H1 (cell line): ENCODE data around the gene ZBTB20.

ENCODE experiments used
- FOSL1 ChIP-seq: IDR thresholded peaks from 2 replicates; pipeline ENCODE4 v1.6.1; 2011; ENCODE audit warnings: mild to moderate bottlenecking, low read depth, low read length, moderate library complexity; ENCODE audit not compliant: insufficient read depth
- KDM1A ChIP-seq: fragments of 200-600, 300-600 bp; sonication (generic); IDR thresholded peaks from 2 replicates; pipeline ENCODE4 v1.7.1; 2016; ENCODE audit warnings: mild to moderate bottlenecking, low read length, borderline replicate concordance
- RAD21 ChIP-seq, 2 experiments: IDR thresholded peaks in 1 of 2; conservative IDR thresholded peaks in 1 of 2; 2 replicates each; pipeline ENCODE4 v1.6.1; 2011; ENCODE audit warnings: low read depth in 2 of 2, low read length in 2 of 2, improper control_type of control experiment in 1 of 2, inconsistent platforms in 1 of 2, mild to moderate bottlenecking in 1 of 2, moderate library complexity in 1 of 2
- TAF1 ChIP-seq: IDR thresholded peaks from 2 replicates; pipeline ENCODE4 v1.6.1; 2011; ENCODE audit warnings: mild to moderate bottlenecking, low read depth, low read length

DNA sequence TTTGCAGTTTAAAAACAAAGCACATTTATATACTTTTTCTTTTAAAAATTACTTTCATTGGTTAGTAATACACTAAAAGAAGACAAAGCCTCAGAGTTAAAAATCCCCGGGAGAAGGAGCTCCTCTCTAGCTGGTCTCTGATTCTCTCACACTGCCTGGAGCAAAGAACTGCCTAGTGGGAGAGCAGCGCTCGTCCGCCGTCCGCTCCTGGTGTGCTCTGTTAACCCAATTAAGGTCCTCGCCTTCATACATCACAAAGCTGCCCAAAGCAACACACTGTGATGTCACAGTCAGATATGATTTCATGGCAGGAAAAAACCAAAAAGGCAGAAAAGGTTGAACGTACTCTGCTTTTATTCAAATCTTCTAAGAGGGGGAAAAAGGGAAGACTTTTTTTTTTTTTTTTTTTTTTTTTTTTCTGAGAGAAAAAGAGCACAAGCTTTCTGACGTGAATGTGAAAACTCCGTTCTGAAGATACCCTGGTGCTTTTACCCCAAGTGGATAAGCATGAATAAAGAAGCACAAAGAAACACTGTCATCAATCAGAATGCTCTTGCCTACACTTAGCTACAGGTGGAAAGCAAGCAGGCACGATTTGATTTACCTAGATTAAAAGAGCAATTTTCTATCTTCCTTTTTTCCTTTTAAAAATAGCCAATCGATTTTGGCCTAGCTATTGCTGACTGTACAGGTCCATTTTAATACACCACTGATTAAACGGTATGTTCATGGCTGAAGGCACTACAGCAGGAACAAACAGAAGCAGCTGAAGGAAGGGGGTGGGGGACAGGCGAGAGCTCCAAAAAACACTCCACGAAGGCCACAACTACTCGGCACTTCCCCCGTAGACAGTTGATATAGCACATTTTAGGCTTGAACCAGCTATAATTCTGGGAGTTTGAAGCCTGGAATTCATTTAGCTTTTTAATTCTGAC is 738.1 kb downstream of the ZBTB20 start:
- TF ChIP-seq RAD21 (IDR thresholded peaks at IDR 0.05 in 1 of 2, conservative IDR thresholded peaks at IDR 0.05 in 1 of 2; ENCODE audit: low read depth in 2 of 2, low read length in 2 of 2) (no peak), FOSL1 (no peak), KDM1A (no peak), TAF1 (no peak)
